Glutamatergic neuron (in vitro differentiated cells): ENCODE data around the gene TTC28. TPM values are rescaled to one million over a fixed set of nuclear protein-coding genes. Genes with fewer than 3 reads are reported as not detected.

Experiments
- DNase-seq: peaks from one replicate; pipeline ENCODE4 v3.0.0; 2022
- H3K27ac Mint-ChIP-seq: one replicate; pipeline ENCODE4 v1.8.0; 2020; ENCODE audit warnings: mild to moderate bottlenecking, mixed read lengths, inconsistent platforms; ENCODE audit not compliant: unreplicated experiment
- H3K27me3 Mint-ChIP-seq: one replicate; pipeline ENCODE4 v1.8.0; 2020; ENCODE audit warnings: mild to moderate bottlenecking, moderate library complexity, mixed read lengths, inconsistent platforms; ENCODE audit not compliant: unreplicated experiment
- H3K36me3 Mint-ChIP-seq: one replicate; pipeline ENCODE4 v1.8.0; 2020; ENCODE audit warnings: mild to moderate bottlenecking, mixed read lengths, inconsistent platforms; ENCODE audit not compliant: unreplicated experiment
- H3K4me1 Mint-ChIP-seq: one replicate; pipeline ENCODE4 v1.8.0; 2020; ENCODE audit warnings: mild to moderate bottlenecking, low read depth, mixed read lengths, inconsistent platforms; ENCODE audit not compliant: unreplicated experiment
- H3K4me3 Mint-ChIP-seq: one replicate; pipeline ENCODE4 v1.8.0; 2020; ENCODE audit warnings: mild to moderate bottlenecking, mixed read lengths, inconsistent platforms; ENCODE audit not compliant: unreplicated experiment
- H3K9me3 Mint-ChIP-seq: one replicate; pipeline ENCODE4 v1.8.0; 2020; ENCODE audit warnings: mild to moderate bottlenecking, moderate library complexity, mixed read lengths, inconsistent platforms; ENCODE audit not compliant: unreplicated experiment
- total RNA-seq: library from RNA; stranded (reverse); fragmentation: NEBNext Ultra II Directional; extraction: Animal tissue kit (Norgen Biotek cat#: 25700); gene quantifications from one replicate; pipeline ENCODE4 v1.2.1, GENCODE V29; 2021; ENCODE audit not compliant: unreplicated experiment
- TF ChIP-seq, protein P1 (sequence below): fragments of 200-600 bp; sonication (generic); IDR thresholded peaks from one replicate; pipeline ENCODE4 v1.5.0; 2021; ENCODE audit not compliant: partially characterized antibody, unreplicated experiment

Gene TTC28
- total RNA-seq, 1 donor from 2014 or later: 55.6 TPM

DNA sequence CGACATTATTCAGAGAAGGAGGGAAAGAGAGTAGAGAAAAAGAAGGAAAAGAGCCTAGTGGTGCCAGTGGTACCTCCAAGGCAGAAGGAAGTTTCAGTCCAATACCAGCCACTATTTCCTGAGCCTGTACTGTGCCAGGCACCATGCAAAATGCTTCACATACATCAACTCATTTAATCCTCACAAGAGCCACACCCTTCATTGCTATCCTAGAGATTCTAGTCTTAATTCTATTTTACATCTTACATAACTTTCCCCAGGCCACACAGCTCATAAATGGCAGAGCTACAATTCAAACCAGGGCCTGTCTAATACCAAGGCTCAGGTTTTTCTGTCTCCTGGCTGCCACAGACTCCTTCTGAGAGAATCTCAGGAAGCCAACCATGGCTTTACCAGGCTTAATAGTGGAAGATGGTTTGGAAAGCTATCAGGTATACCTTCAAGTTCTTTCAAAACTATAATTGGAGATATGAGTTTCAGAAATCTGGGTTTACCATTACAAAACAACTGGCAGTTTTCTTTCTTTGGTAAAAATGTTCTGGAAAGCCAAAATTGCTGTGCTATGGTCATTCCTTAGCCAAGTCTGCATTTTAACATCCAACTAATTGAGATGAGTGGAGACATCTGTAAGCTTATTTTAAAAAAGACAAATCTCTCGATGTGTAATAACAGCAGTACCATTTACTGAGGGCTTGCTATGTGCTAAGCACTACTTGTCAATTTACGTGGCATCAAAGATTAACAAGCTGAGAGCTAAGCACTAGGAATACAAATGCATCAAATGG, 535.5 kb downstream of the TTC28 start:
- TF ChIP-seq, protein P1, sequence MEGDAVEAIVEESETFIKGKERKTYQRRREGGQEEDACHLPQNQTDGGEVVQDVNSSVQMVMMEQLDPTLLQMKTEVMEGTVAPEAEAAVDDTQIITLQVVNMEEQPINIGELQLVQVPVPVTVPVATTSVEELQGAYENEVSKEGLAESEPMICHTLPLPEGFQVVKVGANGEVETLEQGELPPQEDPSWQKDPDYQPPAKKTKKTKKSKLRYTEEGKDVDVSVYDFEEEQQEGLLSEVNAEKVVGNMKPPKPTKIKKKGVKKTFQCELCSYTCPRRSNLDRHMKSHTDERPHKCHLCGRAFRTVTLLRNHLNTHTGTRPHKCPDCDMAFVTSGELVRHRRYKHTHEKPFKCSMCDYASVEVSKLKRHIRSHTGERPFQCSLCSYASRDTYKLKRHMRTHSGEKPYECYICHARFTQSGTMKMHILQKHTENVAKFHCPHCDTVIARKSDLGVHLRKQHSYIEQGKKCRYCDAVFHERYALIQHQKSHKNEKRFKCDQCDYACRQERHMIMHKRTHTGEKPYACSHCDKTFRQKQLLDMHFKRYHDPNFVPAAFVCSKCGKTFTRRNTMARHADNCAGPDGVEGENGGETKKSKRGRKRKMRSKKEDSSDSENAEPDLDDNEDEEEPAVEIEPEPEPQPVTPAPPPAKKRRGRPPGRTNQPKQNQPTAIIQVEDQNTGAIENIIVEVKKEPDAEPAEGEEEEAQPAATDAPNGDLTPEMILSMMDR: no peak
- Mint-ChIP-seq H3K4me1 (peaks cover 37% of the 10 kb centered on the region), H3K36me3 (no peaks in the 10 kb centered on the region), H3K27me3 (peaks cover 2% of the 10 kb centered on the region), H3K4me3 (no peak overlapping the region), H3K9me3 (no peaks in the 10 kb centered on the region), H3K27ac (no peak overlapping the region)
- no peak for DNase-seq

DNA sequence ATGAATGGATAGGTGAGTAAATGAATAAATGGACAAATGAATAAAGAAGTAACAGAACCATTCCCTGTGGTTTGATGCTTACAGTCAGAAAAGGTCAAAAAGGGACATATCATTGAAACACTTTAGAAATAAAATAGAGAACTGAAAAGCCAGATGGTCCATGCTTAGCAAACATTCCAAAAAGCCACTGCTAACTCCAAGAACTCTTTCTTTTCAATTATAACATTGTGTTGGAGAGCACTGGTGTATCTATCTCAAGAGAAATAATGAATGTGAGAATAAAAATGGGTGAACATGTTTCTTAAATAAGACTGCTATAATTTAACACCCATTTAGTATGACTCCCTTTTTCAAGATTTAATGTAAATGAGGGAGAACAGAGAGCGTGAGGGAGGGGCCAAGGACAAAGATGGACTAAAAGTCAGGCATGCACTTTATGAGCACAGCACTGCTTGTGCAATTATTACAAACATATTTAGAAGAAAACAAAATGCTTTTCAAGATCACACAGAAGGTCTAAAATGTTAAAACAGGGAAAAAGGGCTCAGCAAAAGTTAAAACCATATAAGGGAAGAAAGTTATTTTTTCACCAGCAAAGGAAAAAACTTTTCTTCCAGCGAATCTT, 536.3 kb downstream of the TTC28 start:
- Mint-ChIP-seq H3K27ac (no peak overlapping the region), H3K9me3 (no peaks in the 10 kb centered on the region), H3K27me3 (peaks cover 2% of the 10 kb centered on the region), H3K4me3 (no peak overlapping the region), H3K4me1 (peaks cover 44% of the 10 kb centered on the region), H3K36me3 (no peaks in the 10 kb centered on the region)
- DNase-seq: no peak
- TF ChIP-seq, protein P1: no peak

DNA sequence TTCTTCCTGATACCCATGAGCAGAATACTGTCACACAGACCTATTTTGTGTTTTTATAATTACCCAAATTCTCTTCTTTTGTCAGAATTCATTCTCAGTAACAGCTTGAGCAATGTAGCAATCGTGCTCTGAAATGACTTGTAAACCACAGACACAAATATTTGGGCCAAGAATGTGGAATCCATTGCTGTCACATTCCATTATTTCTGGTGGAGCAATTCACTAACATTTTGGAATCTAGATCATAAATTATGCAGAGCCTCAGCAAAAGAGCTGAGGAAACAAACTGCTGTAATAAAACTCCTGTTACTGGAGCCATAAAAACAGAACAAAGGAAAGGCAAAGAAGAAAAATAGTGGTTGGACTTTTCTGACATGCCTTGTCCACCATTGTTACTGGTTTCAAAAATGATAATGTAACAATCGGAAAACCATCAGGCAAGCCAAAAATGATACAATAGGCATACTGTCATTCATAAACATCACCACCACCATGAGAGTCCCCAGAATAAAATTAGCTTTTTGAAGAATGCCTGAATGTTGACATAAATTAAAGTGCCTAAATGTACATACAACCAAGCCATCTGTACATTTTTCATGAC, 537.2 kb downstream of the TTC28 start:
- DNase-seq: no peak
- peaks cover 44% of the 10 kb centered on the region for H3K4me1 Mint-ChIP-seq
- no peak overlapping the region for H3K4me3 Mint-ChIP-seq
- H3K27ac Mint-ChIP-seq: no peak overlapping the region
- no peaks in the 10 kb centered on the region for H3K27me3 Mint-ChIP-seq
- TF ChIP-seq, protein P1: no peak
- H3K9me3 Mint-ChIP-seq: no peaks in the 10 kb centered on the region
- no peaks in the 10 kb centered on the region for H3K36me3 Mint-ChIP-seq

DNA sequence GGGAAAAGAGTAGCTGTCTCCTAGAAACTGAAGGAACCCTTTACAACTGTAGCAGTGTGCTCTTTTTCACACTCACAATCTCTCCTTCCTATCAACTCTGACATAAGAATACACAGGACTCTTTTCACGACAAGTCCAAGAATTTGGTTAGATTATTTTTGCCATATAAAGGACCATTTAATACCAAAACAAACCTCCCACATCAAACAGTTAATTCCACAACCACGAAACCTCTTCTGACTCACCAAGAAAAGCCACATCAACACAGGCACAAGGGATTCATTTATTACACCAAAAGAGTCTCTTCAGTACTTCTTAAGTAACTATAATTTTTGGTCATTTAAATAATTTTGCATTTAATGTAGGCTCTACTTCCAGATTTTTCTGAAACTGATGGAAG, 538.0 kb downstream of the TTC28 start:
- peaks cover 42% of the 10 kb centered on the region for H3K4me1 Mint-ChIP-seq
- no peak for DNase-seq
- H3K27me3 Mint-ChIP-seq: no peaks in the 10 kb centered on the region
- no peaks in the 10 kb centered on the region for H3K9me3 Mint-ChIP-seq
- H3K27ac Mint-ChIP-seq: no peak overlapping the region
- no peak overlapping the region for H3K4me3 Mint-ChIP-seq
- H3K36me3 Mint-ChIP-seq: no peaks in the 10 kb centered on the region
- TF ChIP-seq, protein P1: no peak

DNA sequence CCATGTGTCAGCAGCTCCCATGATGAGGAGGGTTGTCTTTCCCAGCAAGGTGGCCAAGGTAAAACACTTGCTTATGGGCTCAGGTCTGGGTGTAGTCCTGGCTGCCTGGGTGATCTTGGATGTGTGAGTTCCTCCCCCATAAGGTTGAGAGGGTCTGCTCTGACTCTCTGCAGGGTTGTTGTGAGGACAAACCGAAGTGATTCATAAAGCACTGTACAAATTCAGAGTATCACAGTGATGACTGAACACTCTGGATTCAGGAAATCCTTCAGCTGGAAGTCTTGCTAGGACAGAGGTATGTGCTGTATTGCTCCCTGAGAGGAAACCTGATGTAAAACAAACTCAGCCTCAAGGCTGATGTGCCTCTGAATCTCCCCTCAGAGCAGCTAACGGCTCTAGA, 539.7 kb downstream of the TTC28 start:
- Mint-ChIP-seq H3K4me3 (no peak overlapping the region), H3K27ac (peak overlapping the region; percentile 15), H3K4me1 (peaks cover 37% of the 10 kb centered on the region), H3K27me3 (no peaks in the 10 kb centered on the region), H3K9me3 (no peaks in the 10 kb centered on the region), H3K36me3 (no peaks in the 10 kb centered on the region)
- no peak for DNase-seq
- TF ChIP-seq, protein P1: no peak
